Transverse colon (tissue), 4 donors: Measurements from ENCODE around the gene RELT.

ENCODE experiments used
- EP300 ChIP-seq: sonication (generic); formaldehyde crosslinking; IDR thresholded peaks from one replicate; pipeline ENCODE4 v1.6.1; 2017; ENCODE audit warnings: antibody characterized with exemption, low read depth
- POLR2A ChIP-seq: fragments of 450-650 bp; IDR thresholded peaks from one replicate; pipeline ENCODE4 v1.6.1; 2016; ENCODE audit warnings: antibody characterized with exemption, mild to moderate bottlenecking, moderate library complexity
- POLR2AphosphoS5 ChIP-seq, 3 donors: sonication (generic); formaldehyde crosslinking; IDR thresholded peaks; one replicate each; pipeline ENCODE4 v1.6.1; 2016; ENCODE audit warnings: antibody characterized with exemption in 3 of 3
- TF ChIP-seq, protein P1 (sequence below), 5 experiments: fragments of 200-600 bp in 3 of 5; fragments of 450-650 bp in 2 of 5; sonication (generic) in 3 of 5; IDR thresholded peaks; 1 replicate in 2 of 5; 2 replicates in 3 of 5; pipeline ENCODE4 v1.5.1; 2016 to 2017; ENCODE audit warnings: antibody characterized with exemption in 5 of 5, inconsistent platforms in 3 of 5, mild to moderate bottlenecking in 2 of 5, moderate library complexity in 1 of 5

DNA sequence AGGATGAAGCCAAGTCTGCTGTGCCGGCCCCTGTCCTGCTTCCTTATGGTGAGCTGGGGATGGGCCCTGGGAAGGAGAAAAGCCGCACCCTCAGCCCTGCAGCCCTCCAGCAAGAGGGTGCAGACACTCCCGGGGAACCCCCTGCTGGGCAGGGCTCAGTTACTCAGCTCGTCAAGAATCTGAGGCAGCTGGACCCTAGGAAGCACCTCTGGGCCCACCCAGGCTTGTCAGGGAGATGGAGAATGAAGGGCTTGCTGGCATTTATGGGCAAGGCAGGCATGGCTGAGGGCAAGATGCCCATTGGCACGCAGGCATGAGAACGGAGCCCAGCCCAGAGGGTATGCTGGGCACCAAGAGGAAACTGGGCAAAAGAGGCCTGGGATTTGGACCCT, 12.9 kb downstream of the RELT start:
- no peak for TF ChIP-seq POLR2A
- TF ChIP-seq, protein P1, sequence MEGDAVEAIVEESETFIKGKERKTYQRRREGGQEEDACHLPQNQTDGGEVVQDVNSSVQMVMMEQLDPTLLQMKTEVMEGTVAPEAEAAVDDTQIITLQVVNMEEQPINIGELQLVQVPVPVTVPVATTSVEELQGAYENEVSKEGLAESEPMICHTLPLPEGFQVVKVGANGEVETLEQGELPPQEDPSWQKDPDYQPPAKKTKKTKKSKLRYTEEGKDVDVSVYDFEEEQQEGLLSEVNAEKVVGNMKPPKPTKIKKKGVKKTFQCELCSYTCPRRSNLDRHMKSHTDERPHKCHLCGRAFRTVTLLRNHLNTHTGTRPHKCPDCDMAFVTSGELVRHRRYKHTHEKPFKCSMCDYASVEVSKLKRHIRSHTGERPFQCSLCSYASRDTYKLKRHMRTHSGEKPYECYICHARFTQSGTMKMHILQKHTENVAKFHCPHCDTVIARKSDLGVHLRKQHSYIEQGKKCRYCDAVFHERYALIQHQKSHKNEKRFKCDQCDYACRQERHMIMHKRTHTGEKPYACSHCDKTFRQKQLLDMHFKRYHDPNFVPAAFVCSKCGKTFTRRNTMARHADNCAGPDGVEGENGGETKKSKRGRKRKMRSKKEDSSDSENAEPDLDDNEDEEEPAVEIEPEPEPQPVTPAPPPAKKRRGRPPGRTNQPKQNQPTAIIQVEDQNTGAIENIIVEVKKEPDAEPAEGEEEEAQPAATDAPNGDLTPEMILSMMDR (IDR thresholded peaks at IDR 0.05): no peak
- TF ChIP-seq EP300: no peak
- no peak for TF ChIP-seq POLR2AphosphoS5 (IDR thresholded peaks at IDR 0.05)
